Mammary epithelial cell (primary cell): Measurements from ENCODE around the gene AGPAT4.

Source experiments
- CTCF ChIP-seq, 2 donors: IDR thresholded peaks in 1 of 2; conservative IDR thresholded peaks in 1 of 2; 2 replicates each; pipeline ENCODE4 v1.5.1; 2011 to 2012; ENCODE audit warnings: inconsistent platforms in 2 of 2, low read length in 2 of 2, mild to moderate bottlenecking in 2 of 2, control low read depth in 1 of 2, low read depth in 1 of 2; ENCODE audit not compliant: insufficient read depth in 1 of 2; ENCODE audit errors: extremely low read depth in 1 of 2
- EZH2 ChIP-seq: IDR thresholded peaks from 2 replicates; pipeline ENCODE4 v1.6.1; 2012; ENCODE audit warnings: low read length, inconsistent platforms, borderline replicate concordance

GRCh38 chr6:161091972-161092701 lies 181.7 kb downstream of the AGPAT4 start:
- TF ChIP-seq CTCF (conservative IDR thresholded peaks at IDR 0.05 in 1 of 2, IDR thresholded peaks at IDR 0.05 in 1 of 2; ENCODE audit: extremely low read depth in 1 of 2, insufficient read depth in 1 of 2, low read depth in 1 of 2, low read length in 2 of 2) (no peak), EZH2 (no peak)
